Nephron (organoid): Measurements from ENCODE around the gene JAZF1.

Experiments used
- H3K27ac Mint-ChIP-seq, 3 experiments: 2 replicates each; pipeline ENCODE4 v1.8.0; 2020; ENCODE audit warnings: mixed read lengths in 3 of 3, mild to moderate bottlenecking in 2 of 3, moderate library complexity in 1 of 3
- H3K27me3 Mint-ChIP-seq: 2 replicates; pipeline ENCODE4 v1.8.0; 2021; ENCODE audit warnings: low read depth, mild to moderate bottlenecking, moderate library complexity, mixed read lengths
- H3K36me3 Mint-ChIP-seq: 2 replicates; pipeline ENCODE4 v1.8.0; 2020; ENCODE audit warnings: low read depth, mixed read lengths
- H3K4me1 Mint-ChIP-seq: 2 replicates; pipeline ENCODE4 v1.8.0; 2020; ENCODE audit warnings: mixed read lengths
- H3K4me3 Mint-ChIP-seq, 3 experiments: 2 replicates each; pipeline ENCODE4 v1.8.0; 2020; ENCODE audit warnings: mild to moderate bottlenecking in 3 of 3, mixed read lengths in 3 of 3, moderate library complexity in 2 of 3
- H3K9me3 Mint-ChIP-seq: 2 replicates; pipeline ENCODE4 v1.8.0; 2020; ENCODE audit warnings: mixed read lengths
- CTCF ChIP-seq, 3 experiments: fragments of 200-600 bp; sonication (generic); IDR thresholded peaks; one replicate each; pipeline ENCODE4 v1.5.0; 2021; ENCODE audit warnings: antibody characterized with exemption in 3 of 3; ENCODE audit not compliant: unreplicated experiment in 3 of 3

Gene JAZF1

GRCh38 chr7:28168393-28169158, 12.0 kb downstream of the JAZF1 start:
- Mint-ChIP-seq H3K36me3 (no peaks in the 10 kb centered on the region), H3K27me3 (no peaks in the 10 kb centered on the region), H3K27ac (peak overlapping the region in 1 of 3 experiments; percentile 6), H3K4me3 (no peak overlapping the region), H3K9me3 (no peaks in the 10 kb centered on the region), H3K4me1 (peaks cover 27% of the 10 kb centered on the region)
- TF ChIP-seq CTCF (IDR thresholded peaks at IDR 0.05; ENCODE audit: unreplicated experiment in 3 of 3), result no peak

GRCh38 chr7:28166982-28167715, 13.4 kb downstream of the JAZF1 start:
- Mint-ChIP-seq H3K27ac (peak overlapping the region in 2 of 3 experiments; percentile 39 to 58), H3K4me1 (peaks cover 23% of the 10 kb centered on the region), H3K4me3 (no peak overlapping the region)

GRCh38 chr7:28165961-28166955, 14.3 kb downstream of the JAZF1 start:
- Mint-ChIP-seq H3K4me3 (no peak overlapping the region), H3K36me3 (no peaks in the 10 kb centered on the region), H3K27ac (peak overlapping the region; percentile 26 to 58 (median 39)), H3K9me3 (no peaks in the 10 kb centered on the region), H3K4me1 (peaks cover 23% of the 10 kb centered on the region), H3K27me3 (no peaks in the 10 kb centered on the region)
- TF ChIP-seq CTCF (IDR thresholded peaks at IDR 0.05; ENCODE audit: unreplicated experiment in 3 of 3), result no peak

More at GRCh38 chr7:28166982-28167715, 13.4 kb downstream of the JAZF1 start:
- Mint-ChIP-seq H3K36me3 (no peaks in the 10 kb centered on the region), H3K9me3 (no peaks in the 10 kb centered on the region), H3K27me3 (no peaks in the 10 kb centered on the region)
- no peak for TF ChIP-seq CTCF (IDR thresholded peaks at IDR 0.05; ENCODE audit: unreplicated experiment in 3 of 3)

GRCh38 chr7:28165261-28165660, 15.3 kb downstream of the JAZF1 start:
- Mint-ChIP-seq H3K27ac (peak overlapping the region in 1 of 3 experiments; percentile 26), H3K36me3 (no peaks in the 10 kb centered on the region), H3K9me3 (no peaks in the 10 kb centered on the region), H3K4me1 (peaks cover 23% of the 10 kb centered on the region), H3K27me3 (peaks cover under 1% of the 10 kb centered on the region), H3K4me3 (no peak overlapping the region)
- no peak for TF ChIP-seq CTCF (IDR thresholded peaks at IDR 0.05; ENCODE audit: unreplicated experiment in 3 of 3)

- Mint-ChIP-seq H3K27me3 (peaks cover 3% of the 10 kb centered on the region), H3K4me3 (no peak overlapping the region), H3K4me1 (peaks cover 18% of the 10 kb centered on the region), H3K36me3 (no peaks in the 10 kb centered on the region), H3K9me3 (no peaks in the 10 kb centered on the region), H3K27ac (no peak overlapping the region)
- TF ChIP-seq CTCF (IDR thresholded peaks at IDR 0.05; ENCODE audit: unreplicated experiment in 3 of 3), result no peak
Measured at GRCh38 chr7:28163949-28164348, 16.6 kb downstream of the JAZF1 start.
